SH-SY5Y (cell line): ENCODE data around the gene PRCD.

Experiments
- GATA2 ChIP-seq: IDR thresholded peaks from 2 replicates; pipeline ENCODE4 v1.6.1; 2011; ENCODE audit warnings: mild to moderate bottlenecking, low read depth, low read length
- GATA3 ChIP-seq: IDR thresholded peaks from 2 replicates; pipeline ENCODE4 v1.6.1; 2011; ENCODE audit warnings: low read depth, mild to moderate bottlenecking, low read length, moderate library complexity

- TF ChIP-seq GATA3 (no peak), GATA2 (no peak)
These were observed 43.4 kb upstream of the PRCD start for GRCh38 chr17:76496464-76496863.
